ENCODE results near the gene AJAP1.

DNA sequence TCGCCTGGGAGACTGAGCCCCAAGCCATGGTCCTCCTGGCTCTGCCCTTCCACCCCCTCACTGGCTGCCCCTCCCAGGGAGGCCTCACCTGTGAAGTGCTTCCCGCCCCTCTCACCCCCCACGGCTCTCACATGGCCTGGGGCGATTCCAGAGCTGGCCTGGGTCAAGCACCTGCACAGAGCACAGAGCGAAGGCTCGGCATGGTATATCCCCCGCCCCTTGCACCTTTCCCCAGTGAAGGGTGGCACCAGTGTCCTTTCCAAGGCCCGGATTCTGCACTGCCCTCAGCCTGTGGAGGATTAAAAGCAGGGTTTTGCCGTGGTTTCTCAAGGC is 1.1 kb upstream of the AJAP1 start:
- no peak for TF ChIP-seq EZH2phosphoT487 (IDR thresholded peaks at IDR 0.05; ENCODE audit: borderline replicate concordance)
- TF ChIP-seq CTCF (IDR thresholded peaks at IDR 0.05 in 2 of 3, conservative IDR thresholded peaks at IDR 0.05 in 1 of 3; ENCODE audit: borderline replicate concordance in 1 of 3, insufficient read depth in 1 of 3, low read depth in 2 of 3, low read length in 2 of 3), result no peak

Measured in HCT116 (cell line).